GM18951 (cell line): ENCODE measurements around the gene SYNGR3.

Source experiments
- POLR2A ChIP-seq: IDR thresholded peaks from 4 replicates; pipeline ENCODE4 v1.6.1; 2011; ENCODE audit warnings: mild to moderate bottlenecking; ENCODE audit not compliant: insufficient read length, insufficient read depth; ENCODE audit errors: extremely low read depth
- in situ Hi-C: fragments of 300-500 bp; cut with MboI; formaldehyde crosslinking; loops from one replicate; pipeline ENCODE4 v1.12.0; 2022; ENCODE audit warnings: low sequenced_read_pairs, mixed read lengths, inconsistent platforms; ENCODE audit not compliant: unreplicated experiment

SYNGR3 gene

GRCh38 chr16:2039274-2040031 is 49.7 kb downstream of the SYNGR3 start:
- TF ChIP-seq POLR2A: no peak
- in situ Hi-C loops: no loop called here

DNA sequence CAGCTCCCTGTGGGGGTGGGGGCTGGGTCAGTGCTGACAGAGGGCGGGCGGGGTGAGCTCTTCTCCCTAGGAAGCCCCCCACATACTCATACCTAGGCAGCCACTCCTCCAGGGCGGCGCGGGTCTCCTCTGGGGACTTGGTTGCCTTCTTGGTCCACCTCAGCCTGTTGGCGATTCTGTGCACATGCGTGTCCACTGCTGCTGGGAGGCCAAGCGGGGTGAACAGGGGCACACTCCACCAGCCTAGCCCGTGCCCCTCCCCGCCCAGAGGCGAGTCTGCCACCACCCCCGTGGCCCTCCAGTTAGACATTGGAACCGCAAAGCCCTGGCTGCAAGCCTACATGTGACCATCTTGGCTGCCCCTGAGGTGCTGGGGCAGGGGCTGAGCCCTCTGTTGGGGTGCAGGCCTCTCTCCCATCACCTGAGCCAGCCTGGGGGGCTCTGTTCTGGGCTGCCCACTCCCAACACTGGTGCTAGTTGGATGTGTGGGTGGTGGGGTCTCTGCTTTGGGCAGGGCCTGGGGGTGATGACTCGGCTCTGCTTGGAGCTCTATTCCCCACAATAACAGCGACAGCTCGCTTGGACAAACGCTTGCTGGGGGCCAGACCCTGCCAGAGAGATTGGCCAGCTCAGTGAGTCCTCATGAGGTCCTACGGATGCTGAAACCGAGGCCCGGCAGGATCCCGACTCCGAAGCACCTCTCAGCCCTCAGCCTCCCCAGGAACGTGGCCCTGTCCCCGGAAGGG is 50.4 kb downstream of the SYNGR3 start:
- no peak for TF ChIP-seq POLR2A
- in situ Hi-C loops: no loop called here

DNA sequence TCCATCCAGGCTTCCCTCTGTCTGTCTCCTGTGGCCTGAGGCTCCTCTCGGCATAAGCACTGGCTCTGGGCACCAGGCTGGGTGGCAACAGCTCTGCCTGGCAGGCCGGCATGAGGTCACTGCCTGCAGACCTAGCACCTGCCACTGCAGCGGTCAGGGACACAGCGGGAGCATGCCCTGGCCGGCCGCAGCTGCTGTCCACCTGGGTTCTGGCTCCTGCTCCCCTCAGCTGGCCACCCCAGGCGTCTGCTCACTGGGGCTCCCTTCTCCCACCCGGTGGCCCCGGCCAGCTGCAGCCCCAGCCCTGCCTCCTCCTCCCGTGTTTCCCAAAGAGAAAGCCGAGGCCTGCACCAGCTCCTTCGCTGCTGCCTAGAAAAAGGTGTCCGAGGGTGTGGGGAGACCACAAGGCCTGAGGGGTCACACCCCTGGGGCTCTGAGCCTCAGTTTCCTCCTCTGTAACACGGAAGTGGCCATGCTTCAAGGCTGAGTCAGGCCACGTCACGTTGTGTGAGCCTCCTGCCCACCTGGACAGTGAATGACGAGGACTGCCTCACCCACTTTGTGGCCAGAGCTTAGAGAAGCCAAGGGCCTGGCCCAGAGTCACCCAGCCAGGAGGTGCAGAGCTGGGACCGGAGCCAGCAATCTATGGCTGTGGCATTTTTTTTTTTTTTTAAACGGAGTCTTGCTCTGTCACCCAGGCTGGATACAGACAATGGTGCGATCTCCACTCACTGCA is 51.2 kb downstream of the SYNGR3 start:
- in situ Hi-C loops: no loop called here
- TF ChIP-seq POLR2A: no peak

DNA sequence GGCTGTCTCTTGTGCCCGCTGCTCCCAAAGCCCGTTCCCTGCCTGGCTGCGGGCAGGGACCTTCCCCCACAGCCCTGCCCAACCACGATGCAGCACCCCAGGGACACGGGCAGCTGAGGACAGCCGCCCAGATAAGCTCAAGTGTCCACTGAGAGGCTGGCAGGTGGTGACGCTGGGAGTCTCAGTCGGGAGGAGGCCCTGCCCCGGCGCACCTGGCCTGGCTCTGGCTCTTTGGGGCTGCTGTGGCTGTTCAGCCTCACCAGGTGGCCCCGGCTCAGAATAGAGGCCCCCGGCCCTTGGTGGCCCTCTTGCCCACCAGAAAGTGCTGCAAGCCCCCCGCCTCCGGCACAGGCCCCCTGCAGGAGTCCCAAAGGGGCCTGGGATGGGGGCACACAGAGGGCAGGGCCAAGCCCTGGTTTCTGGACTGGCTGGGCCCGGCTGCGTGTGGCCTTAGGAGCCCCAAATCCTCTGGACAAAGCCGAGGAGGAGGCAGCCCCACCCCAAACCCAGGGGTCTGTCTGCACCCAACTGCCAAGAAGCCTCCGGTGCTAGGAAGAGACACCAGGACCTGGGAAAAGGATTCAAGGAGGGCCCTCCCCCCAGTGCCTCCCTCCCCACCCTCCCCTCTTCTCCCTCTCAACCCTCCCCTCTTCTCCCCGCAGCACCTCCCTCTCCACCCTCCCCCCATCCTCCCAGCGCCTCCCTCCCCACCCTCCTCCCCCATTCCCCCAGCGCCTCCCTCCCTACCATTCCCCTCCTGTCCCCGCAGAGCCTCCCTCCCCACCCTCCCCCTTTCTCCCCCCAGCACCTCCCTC is 52.6 kb downstream of the SYNGR3 start:
- TF ChIP-seq POLR2A: no peak
- in situ Hi-C loops: no loop called here

DNA sequence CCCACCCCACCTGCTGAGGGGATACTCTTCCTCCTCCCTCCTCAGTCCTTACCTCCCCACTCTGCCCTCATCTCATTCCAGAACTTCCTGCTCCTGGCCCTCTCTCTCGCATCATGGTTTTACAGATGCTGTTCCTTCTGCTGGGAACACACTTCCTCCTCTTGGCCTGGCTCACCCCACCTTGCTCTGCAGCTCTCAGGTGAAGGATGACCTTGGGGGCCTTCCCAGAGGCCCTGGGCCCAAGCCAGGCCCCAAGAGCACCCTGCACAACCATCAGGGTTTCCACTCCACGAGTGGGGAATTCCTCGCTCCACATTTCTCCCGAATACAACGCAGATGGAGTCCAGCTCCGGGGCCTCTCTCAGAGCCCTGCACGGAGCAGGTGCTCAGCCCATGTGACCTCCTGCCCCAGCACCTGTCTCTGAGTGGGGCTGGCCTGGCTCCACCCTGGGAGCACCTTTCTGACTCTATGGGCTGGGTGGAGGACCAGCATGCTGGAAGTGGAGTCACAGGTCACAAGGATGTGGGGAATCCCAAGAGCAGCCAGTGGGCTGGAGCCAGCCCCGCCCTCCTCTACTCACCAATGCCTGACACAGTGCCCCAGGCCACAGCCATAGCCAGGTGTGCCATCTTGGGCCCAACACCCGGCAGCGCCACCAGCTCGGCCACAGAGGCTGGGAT is 53.4 kb downstream of the SYNGR3 start:
- no peak for TF ChIP-seq POLR2A
- in situ Hi-C loops: no loop called here
